Tibial nerve (tissue), 3 donors: ENCODE results near the gene DUOXA2.

ENCODE experiments used
- POLR2A ChIP-seq, 2 donors: fragments of 450-650 bp; IDR thresholded peaks; one replicate each; pipeline ENCODE4 v1.6.1; 2017; ENCODE audit warnings: antibody characterized with exemption in 2 of 2, mild to moderate bottlenecking in 2 of 2, moderate library complexity in 2 of 2
- TF ChIP-seq, protein P1 (sequence below), 5 experiments: fragments of 200-600 bp in 3 of 5; fragments of 450-650 bp in 2 of 5; sonication (generic) in 3 of 5; IDR thresholded peaks; one replicate each; pipeline ENCODE4 v1.5.1; 2016 to 2019; ENCODE audit warnings: antibody characterized with exemption in 5 of 5, mild to moderate bottlenecking in 3 of 5, moderate library complexity in 2 of 5

DNA sequence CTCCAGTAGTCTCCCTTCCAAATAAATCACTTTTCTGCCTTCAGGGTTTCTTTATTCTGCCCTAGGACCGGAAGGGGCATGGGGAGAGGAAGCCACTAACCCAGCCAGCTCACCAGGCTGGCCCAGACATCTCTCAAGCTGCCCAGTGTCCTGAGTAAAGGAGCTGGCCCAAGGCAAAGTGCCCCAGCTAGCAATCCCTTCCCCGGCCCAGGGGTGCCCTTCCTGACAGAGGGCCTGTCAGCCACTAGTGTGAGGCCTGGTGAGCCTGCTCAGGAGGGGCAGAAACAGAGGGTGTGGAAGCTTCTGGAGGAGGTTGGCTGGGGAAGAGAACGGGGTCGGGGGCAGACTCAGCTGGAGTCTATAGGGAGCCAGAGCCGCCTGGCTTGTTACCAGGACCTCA is 51.4 kb downstream of the DUOXA2 start:
- no peak for TF ChIP-seq POLR2A (IDR thresholded peaks at IDR 0.05)
- TF ChIP-seq, protein P1, sequence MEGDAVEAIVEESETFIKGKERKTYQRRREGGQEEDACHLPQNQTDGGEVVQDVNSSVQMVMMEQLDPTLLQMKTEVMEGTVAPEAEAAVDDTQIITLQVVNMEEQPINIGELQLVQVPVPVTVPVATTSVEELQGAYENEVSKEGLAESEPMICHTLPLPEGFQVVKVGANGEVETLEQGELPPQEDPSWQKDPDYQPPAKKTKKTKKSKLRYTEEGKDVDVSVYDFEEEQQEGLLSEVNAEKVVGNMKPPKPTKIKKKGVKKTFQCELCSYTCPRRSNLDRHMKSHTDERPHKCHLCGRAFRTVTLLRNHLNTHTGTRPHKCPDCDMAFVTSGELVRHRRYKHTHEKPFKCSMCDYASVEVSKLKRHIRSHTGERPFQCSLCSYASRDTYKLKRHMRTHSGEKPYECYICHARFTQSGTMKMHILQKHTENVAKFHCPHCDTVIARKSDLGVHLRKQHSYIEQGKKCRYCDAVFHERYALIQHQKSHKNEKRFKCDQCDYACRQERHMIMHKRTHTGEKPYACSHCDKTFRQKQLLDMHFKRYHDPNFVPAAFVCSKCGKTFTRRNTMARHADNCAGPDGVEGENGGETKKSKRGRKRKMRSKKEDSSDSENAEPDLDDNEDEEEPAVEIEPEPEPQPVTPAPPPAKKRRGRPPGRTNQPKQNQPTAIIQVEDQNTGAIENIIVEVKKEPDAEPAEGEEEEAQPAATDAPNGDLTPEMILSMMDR (IDR thresholded peaks at IDR 0.05): no peak
